Erythroblast (primary cell): ENCODE measurements around the gene ERGIC1.

Source experiments
- GATA1 ChIP-seq: IDR thresholded peaks from 2 replicates; pipeline ENCODE4 v1.6.1; 2011; ENCODE audit warnings: low read depth, mild to moderate bottlenecking, control low read depth, low read length, moderate library complexity
- POLR2A ChIP-seq: IDR thresholded peaks from 2 replicates; pipeline ENCODE4 v1.6.1; 2011; ENCODE audit warnings: mild to moderate bottlenecking, low read length

GRCh38 chr5:172926796-172927195 is 92.7 kb downstream of the ERGIC1 start:
- TF ChIP-seq POLR2A (no peak), GATA1 (no peak)
